GM21515 (cell line): ENCODE measurements around the gene GNA12.

Experiments
- ATAC-seq: cut with Tn5 transposase; IDR thresholded peaks from one replicate; pipeline ENCODE4 v1.9.1; 2021; ENCODE audit not compliant: unreplicated experiment

The GNA12 gene

GRCh38 chr7:2819161-2819953, 24.8 kb downstream of the GNA12 start:
- no peak for ATAC-seq

DNA sequence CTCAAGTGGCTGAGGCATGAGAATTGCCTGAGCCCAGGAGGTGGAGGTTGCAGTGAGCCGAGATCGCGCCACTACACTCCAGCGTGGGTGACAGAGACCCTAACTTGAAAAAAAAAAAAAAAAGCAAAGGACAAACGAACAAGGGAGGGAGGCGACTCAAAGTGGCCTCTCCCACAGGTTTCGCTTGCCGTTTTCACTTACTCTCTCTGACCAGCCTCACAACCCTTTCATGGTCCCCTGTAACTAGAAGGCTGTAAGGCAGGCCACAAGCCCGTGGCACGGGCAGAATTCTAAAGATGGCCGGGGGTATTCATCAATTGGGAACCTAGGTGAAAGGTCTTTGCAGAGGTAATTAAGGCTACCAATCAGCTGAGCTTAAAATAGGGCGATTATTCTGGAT, 25.5 kb downstream of the GNA12 start:
- ATAC-seq, result no peak

DNA sequence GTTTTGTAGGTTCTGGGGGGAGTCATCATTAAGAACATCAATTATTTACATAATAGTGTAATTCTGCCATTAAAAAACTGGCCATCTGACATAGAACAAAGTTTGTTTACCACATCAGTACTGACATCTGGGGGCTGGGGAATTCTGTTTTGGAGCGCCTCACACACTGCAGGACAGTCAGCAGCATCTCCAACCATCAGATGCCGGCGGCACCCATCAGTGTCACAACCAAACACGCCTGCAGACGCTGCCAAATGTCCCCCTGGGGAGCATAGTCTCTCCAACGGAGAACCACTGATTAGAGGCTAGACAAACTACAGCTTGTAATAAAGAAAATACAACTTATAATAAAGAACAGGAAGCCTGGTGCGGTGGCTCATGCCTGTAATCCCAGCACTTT, 26.0 kb downstream of the GNA12 start:
- no peak for ATAC-seq

GRCh38 chr7:2817456-2817855, 26.7 kb downstream of the GNA12 start:
- no peak for ATAC-seq

DNA sequence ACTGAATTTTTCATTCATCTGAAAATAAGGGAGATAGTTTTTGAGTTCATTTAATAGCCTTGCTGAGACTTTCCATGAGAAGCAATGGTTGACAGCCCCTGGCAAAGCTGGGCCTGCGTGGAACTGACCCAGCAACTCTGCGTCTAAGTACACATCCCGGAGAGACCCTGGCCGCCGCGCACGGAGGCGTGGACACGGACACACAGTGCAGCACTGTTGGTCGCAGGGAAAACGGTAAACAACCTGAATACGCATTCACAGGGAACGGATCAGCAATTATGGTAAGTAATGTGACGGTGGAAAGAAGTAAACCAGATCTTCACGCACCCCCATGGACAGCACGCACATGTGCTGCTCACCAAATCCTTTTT, 28.2 kb downstream of the GNA12 start:
- ATAC-seq, result no peak

GRCh38 chr7:2814946-2815874, 28.9 kb downstream of the GNA12 start:
- no peak for ATAC-seq

GRCh38 chr7:2814186-2814945, 29.7 kb downstream of the GNA12 start:
- ATAC-seq, result no peak

DNA sequence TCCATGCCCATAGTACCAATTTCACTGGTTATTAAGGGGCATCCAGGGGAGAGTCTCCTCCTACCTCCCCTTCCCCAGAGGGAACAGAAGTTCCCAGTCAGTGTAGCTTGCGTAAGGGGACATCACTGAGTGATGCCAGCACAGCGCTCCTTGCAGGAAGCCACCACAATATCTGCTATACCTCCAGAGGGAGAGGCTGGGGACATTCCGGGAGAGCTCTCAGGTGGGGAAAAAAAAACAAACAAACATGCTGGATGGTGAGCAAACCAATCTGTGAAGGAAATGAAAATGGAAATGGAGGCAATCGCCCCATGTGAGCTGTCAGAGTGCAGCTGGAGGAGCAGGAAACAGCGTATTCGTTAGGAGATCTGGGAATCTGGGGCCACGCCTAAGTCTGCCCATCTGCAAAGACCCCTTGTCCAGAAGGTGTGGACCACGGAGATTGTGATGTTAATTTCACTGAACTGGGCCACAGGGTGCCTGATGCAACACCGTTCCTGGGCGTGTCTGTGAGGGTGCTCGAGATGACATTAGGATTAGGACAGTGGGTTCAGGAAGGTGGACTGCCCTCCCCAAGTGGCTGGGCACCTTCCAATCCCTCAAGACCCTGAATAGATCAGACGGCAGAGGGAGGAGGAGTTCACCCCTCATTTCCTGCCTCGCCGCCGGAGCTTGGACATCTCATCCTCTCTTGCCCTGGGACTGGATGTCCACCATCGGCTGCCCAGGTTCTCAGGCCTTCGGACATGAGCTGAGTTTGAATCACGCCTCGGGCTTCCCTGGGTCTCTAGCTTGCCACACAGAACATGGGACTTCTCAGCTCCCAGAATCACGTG, 30.5 kb downstream of the GNA12 start:
- ATAC-seq, result no peak

GRCh38 chr7:2812831-2813230, 31.3 kb downstream of the GNA12 start:
- no peak for ATAC-seq

DNA sequence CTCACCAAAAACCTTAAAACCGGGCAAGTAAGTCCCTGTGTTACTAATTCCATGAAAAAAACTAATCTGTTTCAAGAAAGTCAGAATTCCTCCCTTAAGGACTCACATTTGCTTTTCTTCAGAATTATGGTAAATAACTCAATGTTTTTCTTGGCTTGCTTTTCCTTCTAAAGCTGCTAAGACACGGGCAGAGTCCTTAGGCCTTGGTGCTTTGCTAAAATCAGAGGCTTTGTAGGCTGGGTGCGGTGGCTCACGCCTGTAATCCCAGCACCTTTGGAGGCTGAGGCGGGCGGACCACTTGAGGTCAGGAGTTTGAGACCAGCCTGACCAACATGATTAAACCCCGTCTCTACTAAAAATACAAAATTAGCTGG, 32.0 kb downstream of the GNA12 start:
- ATAC-seq, result no peak

DNA sequence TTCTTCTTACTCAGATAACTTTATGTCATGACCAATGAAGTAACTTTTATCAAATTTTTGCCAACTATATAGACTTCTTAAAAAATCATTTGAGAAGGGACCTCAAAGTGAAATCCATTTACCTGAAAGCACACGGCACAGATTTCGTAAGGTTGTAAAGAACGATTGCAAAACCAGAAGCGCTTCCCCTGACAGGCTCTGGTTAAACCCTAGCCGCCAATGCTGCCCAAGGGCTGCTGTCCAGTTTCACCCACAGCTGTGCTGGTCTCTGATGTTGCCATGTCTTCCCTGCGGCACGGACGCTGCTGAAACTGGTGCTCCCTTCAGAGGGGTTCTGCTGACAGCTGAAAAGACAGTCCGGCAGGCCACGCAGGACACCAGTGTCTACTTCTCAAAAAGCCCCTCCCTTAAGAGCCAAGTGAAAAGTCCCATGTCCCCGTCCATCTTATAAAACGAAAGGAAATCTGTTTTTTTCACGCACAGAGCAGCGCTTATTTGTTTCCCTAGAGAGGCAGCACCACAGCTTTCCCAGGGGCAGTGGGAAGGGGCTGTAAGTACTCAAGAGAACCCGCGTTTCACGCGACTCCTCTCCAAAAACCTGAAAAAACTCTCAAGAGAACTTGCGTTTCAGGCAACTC, 32.5 kb downstream of the GNA12 start:
- no peak for ATAC-seq

DNA sequence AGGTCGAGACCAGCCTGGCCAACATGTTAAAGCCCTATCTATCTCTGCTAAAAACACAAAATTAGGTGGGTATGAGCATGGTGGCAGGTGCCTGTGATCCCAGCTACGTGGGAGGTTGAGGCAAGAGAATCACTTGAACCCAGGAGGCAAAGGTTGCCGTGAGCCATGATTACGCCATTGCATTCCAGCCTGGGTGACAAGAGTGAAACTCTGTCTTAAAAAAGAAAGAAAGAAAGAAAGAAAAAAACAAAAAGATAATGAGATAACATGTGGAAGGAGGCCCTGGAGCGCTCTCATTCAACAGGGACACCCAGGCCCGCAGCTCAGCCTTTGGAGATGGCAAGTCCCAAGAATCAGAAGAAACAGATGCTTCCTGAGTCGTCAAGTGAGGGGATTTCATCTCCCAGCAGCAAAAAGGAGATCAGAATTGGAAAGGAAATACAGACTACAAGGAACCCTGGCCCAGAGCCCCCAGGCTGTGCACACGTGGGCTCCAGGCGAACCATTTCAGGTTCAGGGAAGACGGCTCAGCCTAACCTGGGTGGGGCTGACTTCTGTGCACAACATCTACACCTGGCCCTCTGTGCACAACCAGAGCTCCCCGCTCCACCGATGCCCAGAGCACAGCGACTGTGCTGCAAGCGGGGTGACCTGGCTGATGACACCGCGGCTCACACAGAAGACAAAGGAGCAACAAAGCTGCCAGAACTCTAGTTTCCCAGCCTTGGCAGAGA, 33.3 kb downstream of the GNA12 start:
- no peak for ATAC-seq

DNA sequence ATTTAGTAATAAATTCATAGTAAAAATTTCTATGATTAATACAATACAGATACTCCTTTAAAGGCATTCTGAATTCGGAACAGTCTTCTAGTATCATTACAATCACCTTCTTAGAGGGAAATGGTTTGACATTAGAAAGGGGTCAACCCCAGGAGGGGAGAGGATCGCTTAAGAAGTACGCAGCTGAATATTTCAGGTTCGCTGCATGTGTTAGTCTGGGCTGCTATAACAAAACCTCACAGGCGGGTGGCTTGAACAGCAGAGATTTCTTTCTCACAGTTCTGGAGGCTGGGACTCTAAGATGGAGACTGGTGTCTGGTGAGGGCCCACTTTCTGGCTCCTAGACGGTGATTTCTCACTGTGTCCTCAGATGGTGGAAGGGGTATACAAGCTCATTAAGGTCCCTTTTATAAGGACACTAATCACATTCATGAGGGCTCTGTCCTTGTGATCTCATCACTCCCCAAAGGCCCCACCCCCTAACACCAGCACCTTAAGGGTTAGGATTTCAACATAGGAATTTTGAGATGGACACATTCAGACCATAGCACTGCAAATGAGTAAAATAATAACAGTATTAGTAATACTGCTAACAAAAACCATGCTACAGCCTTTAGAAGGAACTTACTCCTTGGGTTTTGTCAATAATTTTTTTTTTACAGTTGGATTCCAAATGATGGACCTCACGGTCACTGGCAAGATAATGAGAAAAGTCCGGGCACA, 34.0 kb downstream of the GNA12 start:
- no peak for ATAC-seq

- peak; percentile 66 for ATAC-seq
Observed at GRCh38 chr7:2808891-2809665, 35.0 kb downstream of the GNA12 start.

- ATAC-seq, result no peak
Observed at GRCh38 chr7:2807845-2808772, 36.0 kb downstream of the GNA12 start.

GRCh38 chr7:2807460-2807844, 36.7 kb downstream of the GNA12 start:
- ATAC-seq, result no peak

DNA sequence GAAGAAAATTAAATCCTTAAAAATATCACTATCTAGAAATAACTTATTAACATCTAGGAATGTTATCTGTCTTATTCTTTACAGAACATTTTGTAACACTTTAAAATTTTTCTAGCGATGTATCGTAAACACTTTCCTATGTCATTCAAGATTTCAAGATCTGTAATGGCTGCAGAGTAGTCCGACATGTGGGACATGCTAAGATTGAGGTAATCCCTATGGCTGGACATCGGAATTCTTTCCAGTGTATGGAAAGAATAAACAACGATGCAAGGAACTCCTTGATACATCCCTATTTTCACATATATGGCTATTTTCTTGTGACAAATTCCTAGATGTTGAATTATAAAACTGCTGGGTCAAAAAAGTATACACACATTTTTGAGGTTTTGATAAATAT, 37.5 kb downstream of the GNA12 start:
- no peak for ATAC-seq
